Measurements from ENCODE around the gene ANKZF1. TPM values are rescaled to one million over a fixed set of nuclear protein-coding genes. Genes with fewer than 3 reads are reported as not detected.

ANKZF1 gene
- total RNA-seq = 100 to 1,000 TPM; 149 to 167 TPM

DNA sequence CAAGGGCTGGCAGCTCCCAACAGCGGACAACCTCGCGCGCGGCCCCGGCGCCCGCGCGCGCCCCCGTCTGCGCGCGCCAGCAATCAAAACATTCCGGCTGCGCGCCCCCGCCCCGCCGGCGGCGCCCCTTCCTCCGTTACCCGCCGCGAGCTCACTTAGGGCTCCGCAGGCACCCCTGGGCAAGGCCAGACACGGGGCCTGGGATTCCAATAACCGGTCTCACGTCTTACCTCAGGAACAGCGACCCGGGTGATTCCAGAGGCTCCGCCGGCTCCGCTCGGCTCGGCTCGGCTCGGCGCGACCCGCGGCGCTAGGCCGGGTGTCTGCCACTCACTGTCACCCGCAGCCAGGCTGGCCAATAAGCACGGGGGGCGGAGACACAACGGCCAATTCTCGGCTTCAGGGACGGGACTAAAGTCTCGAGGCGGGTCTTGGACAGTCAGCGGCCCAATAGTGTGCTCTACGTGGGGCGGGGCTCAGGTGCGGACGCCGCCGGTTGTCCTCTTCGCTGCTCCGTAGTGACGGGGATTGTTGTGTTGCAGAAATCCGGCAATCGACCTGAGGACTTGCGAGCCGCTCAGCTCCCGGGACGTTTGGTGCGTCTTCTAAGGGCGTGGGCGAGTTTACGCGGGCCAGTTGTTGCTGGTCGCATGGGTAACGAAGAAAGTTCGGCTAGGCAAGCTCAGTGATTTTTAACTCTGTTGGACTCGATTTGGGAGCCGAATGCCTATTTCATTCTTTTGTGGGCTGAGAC, at the start of gene ANKZF1, which contains the start of gene ATG9A:
Gene ANKZF1 (plus strand): TSS at position 502 of the 754 bp plus-strand sequence. CDS start 452 bp downstream, outside the sequence.
Gene ATG9A (minus strand): TSS at position 332 of the 754 bp plus-strand sequence. CDS start 1,612 bp downstream, outside the sequence.

DNA sequence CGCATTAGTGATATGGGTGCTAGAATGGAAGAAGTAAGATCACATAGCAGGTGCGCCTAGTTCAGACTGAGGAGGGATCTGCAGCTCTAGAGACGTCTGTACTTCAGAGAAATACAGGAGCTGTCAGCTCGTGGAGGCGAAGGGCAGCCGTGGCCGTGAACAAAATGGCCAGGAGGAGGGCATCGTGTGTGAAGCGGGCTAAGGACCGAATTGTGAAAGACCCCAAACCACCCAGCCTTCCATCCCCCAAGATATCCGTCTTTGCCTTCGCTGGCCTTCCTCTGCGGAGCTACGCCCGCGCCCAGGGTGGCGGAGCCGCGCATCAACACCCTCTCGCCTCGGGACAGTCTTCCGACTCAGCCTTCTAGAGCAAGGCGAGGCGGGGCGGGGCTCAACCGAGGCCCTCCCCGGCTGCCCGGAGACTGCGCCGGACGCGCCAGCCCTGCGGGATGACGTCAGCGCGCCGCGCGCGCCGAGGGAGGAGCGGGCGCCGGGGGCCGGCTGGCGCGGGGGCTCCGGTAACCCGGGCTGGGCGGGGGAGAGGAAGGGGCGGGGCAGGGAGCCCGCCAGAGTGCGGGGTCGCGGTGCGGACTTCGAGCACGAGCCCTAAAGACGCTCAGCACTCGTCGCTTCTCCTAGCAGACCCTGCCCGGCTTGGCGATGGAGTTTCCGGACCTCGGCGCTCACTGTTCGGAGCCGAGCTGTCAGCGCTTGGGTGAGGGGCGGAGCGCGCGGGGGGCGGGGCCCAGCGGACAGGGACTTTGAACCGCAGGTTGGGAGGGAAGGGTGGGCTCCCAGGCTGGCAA, 23.1 kb upstream of the ANKZF1 start, which contains the start of gene ZFAND2B:
Gene ZFAND2B (plus strand): TSS at position 455 of the 806 bp plus-strand sequence. CDS start 206 bp downstream, at position 661.

DNA sequence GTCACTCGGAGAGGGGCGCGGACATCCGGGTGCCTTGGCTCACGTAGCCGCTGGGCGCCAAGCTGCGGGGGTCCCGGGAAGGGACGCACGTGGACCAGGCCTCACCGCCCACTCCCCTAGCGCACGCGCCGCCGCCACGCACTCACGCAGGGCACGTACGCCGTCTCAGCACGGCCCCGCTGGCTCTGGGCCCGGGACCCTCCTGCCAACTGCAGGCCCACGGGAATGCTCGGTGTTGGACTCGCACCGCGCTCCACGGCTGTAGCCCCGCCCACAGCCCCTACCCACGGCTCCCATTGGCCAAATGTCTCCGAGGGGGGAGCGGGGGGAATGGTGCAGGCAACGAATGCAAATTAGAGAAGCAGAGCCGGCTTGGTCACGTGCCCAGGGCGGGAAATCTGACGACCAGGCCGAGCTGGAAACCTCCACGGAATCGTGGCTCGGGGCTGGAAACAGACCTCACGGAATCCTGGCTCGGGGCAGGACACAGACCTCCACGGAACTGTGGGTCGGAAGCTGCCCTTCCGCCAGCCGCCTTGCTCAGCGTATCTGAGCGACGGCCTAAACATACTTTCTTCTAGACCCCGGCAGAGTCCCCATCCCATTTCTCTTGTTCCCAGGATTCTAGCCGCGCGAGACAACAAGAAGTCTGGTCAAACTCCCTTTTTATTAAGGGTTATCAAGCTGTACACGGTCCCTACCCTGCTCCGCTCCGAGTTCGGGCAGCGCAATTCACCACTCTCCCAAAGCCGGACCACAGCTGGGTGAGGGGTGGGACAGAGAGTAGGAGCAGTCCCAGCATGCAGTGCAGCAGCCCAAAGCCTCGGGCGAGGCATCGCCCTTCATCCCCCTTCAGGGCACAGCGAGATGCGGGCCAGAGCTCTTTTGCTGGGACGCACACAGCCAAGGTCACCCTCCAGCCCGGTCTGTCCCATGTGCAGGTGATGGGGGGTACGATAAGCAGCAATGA, 10.6 kb upstream of the ANKZF1 start, which contains the start of gene ABCB6:
Gene ABCB6 (minus strand): TSS at position 227 of the 970 bp plus-strand sequence. CDS start 285 bp downstream, outside the sequence.

DNA sequence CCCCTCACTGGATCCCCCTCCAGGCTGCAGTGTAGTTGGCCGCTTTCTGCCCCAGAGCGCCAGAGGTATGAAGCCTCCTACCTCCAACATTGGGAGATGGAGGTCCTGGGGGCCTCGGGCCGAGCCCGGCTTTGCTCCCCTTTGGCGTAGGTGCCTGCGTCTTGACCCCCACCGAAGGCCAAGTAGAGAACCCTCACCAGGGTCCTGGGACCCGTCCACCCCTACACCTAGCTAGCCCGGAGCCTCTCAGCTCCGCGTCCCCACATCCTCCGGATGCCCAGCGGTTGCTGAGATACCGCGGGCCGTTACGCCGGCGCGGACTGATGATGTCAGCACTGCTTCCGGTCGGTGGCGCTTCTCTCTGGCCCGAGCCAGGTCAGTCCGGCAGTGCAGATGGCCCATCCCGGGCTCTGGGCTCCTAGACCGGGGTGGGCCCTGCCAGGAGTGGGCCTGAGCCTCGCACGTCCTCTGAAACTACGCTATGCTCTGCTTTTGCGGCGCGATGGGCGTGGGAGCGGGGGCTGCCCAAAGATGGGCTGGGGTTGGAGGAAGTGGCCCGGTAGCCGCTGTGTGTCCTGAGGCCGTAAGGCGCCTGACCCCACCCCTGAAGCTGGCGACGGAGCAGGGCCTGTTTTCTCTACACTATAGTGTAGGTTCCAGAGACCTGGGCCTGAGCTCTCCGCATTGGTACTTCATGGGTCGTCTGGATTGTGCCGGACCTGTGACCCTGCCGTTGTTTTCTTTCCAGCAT, 15.7 kb downstream of the ANKZF1 start, which contains the start of the genes GLB1L and STK16:
Gene GLB1L (minus strand): TSS at position 297 of the 751 bp plus-strand sequence. CDS start 1,871 bp downstream, outside the sequence.
Gene STK16 (plus strand): TSS at position 332 of the 751 bp plus-strand sequence. CDS start 521 bp downstream, outside the sequence.

GRCh38 chr2:219252900-219253752, 23.5 kb downstream of the ANKZF1 start, which contains the start of gene TUBA4B:
TSS of gene TUBA4B (plus strand) at chr2:219253243. CDS start at chr2:219253408, 165 bp downstream.

DNA sequence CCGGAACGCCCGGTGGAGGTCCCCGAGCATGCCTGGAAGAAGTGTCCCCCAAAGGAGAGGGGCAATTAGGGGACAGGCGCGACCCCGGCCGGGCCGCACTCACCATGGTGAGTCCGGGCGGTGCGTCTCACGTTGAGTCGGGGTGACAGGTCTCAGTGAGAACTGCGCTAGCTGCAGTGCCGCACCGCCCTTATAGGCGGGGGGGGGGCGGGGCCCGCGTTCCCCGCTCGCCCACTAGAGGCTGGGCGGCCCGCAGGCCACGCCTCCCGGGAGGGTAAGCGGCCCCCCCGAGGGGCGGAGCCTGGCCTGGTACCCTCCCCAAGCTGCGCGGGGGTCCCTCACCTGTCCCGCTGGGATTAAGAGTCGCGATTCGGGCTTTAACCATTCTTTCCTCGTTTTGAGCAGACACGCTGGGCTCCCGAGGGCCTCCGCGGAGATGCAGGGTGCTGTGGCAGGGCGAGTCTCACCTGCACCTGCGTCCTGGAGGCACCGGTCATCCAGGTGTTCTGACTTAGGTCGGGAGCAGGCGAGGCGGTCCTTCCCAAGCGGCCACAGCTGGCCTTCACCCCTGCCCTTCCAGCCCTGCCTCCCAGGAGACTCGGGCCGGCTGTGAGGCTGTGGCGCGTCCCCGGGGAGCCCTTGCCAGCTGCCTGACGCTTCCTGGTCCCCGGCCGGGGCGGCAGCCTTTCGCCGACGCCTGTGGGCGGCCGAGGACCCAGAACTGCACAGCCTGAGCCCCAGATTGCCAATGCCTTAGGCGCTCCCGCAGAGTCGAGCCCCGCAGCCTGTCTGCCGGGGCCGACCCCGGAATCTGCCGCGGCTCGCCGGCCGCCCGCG, 24.4 kb downstream of the ANKZF1 start, which contains the start of gene TUBA4A:
Gene TUBA4A (minus strand): TSS at position 166 of the 837 bp plus-strand sequence. CDS start 60 bp downstream, at position 106.

DNA sequence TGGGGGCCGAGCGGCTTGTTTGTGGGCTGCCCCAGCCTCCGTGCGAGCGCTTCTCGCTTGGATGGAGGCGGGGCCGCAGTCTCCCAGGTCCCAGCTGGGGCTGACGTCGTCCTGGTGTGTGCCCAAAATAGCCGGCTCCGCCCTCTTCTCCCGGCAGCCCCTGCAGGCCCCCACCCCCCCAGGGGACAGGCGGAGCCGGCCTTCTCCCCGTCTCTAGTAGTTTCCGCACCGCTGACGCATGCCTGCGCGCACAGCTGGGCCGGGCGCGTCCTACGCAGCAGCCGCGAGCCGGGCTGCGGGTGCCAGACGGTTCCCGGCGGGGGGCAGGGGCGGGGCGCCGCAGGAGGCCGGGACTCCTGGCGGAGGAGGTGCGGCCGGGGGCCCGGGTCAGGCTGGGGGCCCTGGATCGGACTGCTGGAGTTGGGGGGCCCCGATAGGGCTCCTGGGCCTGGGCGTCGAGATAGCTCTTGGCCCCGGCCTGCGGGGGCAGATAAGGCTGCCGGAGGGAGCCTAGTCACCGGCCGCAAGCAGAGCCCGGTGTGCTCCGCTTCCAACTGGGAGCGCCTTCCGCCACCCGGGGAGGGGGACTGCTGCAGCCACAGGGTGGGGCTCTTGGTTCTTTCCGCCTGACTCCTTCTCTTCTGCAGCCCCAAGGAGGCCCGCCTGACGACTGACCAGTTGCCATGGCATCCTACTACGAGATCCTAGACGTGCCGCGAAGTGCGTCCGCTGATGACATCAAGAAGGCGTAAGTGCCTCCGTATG, 49.7 kb downstream of the ANKZF1 start, which contains the start of gene DNAJB2:
Gene DNAJB2 (plus strand): TSS at position 216 of the 765 bp plus-strand sequence. CDS start 468 bp downstream, at position 684.

Other genes starting within 250 kb of the ANKZF1 start
- gene FEV, start 244.6 kb upstream of the ANKZF1 start, total RNA-seq = not detected
- gene CRYBA2, start 236.4 kb upstream of the ANKZF1 start, total RNA-seq = not detected
- not detected for gene CFAP65, start 188.3 kb upstream of the ANKZF1 start, total RNA-seq
- under 1 TPM in 1 of 2 experiments, not detected in 1; 0.10 TPM for gene IHH, start 168.9 kb upstream of the ANKZF1 start, total RNA-seq
- 10 to 100 TPM; 16.7 to 22.8 TPM for gene NHEJ1, start 69.0 kb upstream of the ANKZF1 start, total RNA-seq
- 1 to 10 TPM; 1.6 to 2.5 TPM for gene SLC23A3, start 59.8 kb upstream of the ANKZF1 start, total RNA-seq
- gene CNPPD1, start 52.9 kb upstream of the ANKZF1 start, total RNA-seq = 10 to 100 TPM; 65.5 to 67.9 TPM
- 100 to 1,000 TPM in 1 of 2 experiments, 10 to 100 TPM in 1; 99.6 to 106 TPM for gene RETREG2, start 51.5 kb upstream of the ANKZF1 start, total RNA-seq
- 10 to 100 TPM; 52.4 to 54.4 TPM for gene ZFAND2B, start 23.0 kb upstream of the ANKZF1 start, total RNA-seq
- gene ABCB6, start 10.8 kb upstream of the ANKZF1 start, total RNA-seq = 10 to 100 TPM; 11.0 to 11.8 TPM
- 10 to 100 TPM; 50.3 to 54.3 TPM for gene ATG9A, start 170 bp upstream of the ANKZF1 start, total RNA-seq
- 1 to 10 TPM; 2.9 to 4.9 TPM for gene GLB1L, start 15.6 kb downstream of the ANKZF1 start, total RNA-seq
- gene STK16, start 15.7 kb downstream of the ANKZF1 start, total RNA-seq = 10 to 100 TPM; 35.1 to 36.1 TPM
- gene TUBA4B, start 23.4 kb downstream of the ANKZF1 start, total RNA-seq = not detected
- 100 to 1,000 TPM; 217 to 228 TPM for gene TUBA4A, start 24.1 kb downstream of the ANKZF1 start, total RNA-seq
- 10 to 100 TPM; 40.7 to 42.6 TPM for gene DNAJB2, start 49.6 kb downstream of the ANKZF1 start, total RNA-seq
- gene PTPRN, start 79.6 kb downstream of the ANKZF1 start, total RNA-seq = not detected
- not detected for gene RESP18, start 102.9 kb downstream of the ANKZF1 start, total RNA-seq
- 10 to 100 TPM; 53.6 to 64.0 TPM for gene DNPEP, start 158.1 kb downstream of the ANKZF1 start, total RNA-seq
- gene DES, start 188.6 kb downstream of the ANKZF1 start, total RNA-seq = not detected
- gene SPEG, start 205.0 kb downstream of the ANKZF1 start, total RNA-seq = 1 to 10 TPM; 1.5 to 1.7 TPM